GM18498 (cell line): Measurements from ENCODE around the gene OR4F6.
"Not testable (repeated sequence)": the region's sequence is repeated elsewhere in the genome, so short reads cannot be mapped to it uniquely, and the experiment has no call there.

Experiments
- ATAC-seq: cut with Tn5 transposase; IDR thresholded peaks from one replicate; pipeline ENCODE4 v1.9.1; 2021; ENCODE audit warnings: mild to moderate bottlenecking, moderate library complexity; ENCODE audit not compliant: unreplicated experiment

OR4F6 gene, protein sequence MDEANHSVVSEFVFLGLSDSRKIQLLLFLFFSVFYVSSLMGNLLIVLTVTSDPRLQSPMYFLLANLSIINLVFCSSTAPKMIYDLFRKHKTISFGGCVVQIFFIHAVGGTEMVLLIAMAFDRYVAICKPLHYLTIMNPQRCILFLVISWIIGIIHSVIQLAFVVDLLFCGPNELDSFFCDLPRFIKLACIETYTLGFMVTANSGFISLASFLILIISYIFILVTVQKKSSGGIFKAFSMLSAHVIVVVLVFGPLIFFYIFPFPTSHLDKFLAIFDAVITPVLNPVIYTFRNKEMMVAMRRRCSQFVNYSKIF

GRCh38 chr15:101803209-101803608 is at the start of gene OR4F6:
Gene OR4F6 (plus strand): TSS chr15:101803509. CDS start chr15:101805720, 2,211 bp downstream.
- ATAC-seq: no peak

- ATAC-seq: not testable (repeated sequence)
Measured at GRCh38 chr15:101764669-101765339, 38.5 kb upstream of the OR4F6 start.

DNA sequence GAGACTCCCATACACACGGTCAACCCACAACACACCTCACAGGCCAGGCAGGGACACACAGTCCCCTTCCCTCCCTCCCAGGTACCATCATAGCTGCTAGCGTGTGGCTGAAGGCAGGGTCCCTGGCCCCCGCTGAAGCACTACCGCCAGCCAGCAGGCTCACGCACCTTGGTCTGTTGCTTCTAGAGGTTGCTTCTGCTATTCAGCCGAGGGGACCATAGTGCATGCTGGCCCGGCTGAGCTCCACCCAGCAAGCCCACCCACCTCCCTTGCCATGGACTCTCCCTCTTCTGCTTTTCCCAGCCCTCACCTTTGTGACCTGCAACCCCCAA is 38.0 kb upstream of the OR4F6 start:
- ATAC-seq: not testable (repeated sequence)

DNA sequence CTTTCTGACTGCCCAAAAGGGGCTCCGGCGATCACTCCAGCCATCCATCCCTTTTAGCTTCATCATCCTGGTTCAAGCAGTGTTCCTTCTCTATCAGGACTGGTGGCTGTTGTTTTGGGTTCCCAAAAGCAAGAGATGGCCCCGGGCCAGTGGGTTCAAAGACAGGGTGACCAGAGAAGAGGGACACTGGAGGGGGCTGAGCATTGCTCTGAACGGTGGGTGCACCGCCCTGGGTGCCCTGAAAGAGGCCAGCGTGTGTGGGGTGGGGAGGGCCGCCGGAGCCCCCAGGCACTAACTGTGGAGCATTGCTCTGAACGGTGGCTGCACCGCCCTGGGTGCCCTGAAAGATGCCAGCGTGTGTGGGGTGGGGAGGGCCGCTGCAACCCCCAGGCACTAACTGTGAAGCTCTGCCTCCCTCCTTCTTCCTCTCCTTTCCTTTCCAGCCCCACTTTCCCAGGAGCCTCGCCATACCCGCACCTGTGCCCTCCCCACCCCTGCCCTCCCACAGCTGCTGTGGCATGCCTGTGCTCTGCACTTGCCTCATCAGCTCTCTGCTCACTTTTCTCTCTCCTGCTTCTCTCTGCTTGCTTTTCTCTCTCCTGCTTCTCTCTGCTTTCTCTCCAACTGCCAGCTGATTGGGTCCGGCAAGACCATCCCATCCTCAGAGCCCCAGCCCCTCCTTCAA is 37.4 kb upstream of the OR4F6 start:
- no peak for ATAC-seq

DNA sequence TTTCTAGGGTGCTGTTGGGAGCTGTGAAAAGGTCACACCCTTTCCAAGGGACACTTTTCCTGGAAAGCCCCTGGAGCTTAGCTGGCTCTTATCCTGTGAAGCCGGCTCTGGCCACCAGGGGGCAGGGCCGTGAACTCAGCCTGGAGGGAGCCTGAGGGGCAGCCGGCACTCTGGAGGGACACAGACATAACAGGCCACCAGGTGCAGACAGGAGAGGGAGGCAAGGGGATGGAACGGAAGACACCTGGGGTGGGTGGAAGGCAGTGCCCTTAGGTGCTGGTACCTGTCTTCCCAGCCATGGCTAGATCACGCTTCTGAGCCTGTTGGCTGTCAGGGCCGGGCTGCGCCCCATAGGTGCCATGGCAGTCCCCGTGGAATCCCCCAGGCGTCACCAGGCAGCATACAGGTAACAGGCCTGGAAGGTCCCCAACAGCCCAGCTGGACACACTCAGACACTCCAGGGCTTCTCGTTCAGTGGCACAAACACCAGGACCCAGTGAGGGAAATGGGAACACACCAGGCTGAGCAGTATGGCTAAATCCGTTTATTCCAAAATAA is 36.1 kb upstream of the OR4F6 start:
- not testable (repeated sequence) for ATAC-seq

GRCh38 chr15:101772921-101773320 is 30.4 kb upstream of the OR4F6 start:
- ATAC-seq: no peak

DNA sequence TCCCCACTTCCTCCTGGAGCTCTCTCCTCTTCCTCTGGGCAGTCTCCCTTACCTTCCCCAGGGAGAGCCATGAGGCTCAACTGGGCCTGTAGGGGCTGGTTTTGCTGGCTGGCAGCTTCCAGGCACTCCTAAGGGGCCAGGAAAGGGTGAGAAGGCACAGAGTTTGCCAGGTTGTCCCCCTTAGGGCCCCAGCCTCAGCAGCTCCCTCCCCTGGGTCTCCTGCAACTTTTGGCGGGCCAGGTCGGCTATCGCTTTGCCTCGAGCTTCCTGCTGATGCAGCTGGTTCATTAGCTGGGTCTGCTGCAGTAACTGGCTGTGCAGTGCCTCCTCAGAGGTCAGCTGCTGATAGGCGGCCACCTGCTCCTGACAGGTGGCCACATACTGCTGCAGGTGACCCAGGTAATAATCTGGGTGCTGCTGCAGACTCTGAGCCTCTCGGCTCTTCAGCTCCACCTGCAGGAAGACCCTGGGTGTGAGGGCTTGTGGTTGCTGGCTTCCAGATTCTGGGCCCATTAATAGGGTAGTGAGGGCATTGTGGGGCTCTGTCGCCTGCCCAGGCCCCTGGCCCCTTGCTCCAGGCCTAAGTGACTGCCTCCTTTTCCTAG is 29.7 kb upstream of the OR4F6 start:
- no peak for ATAC-seq

- ATAC-seq: no peak
Measured at GRCh38 chr15:101775136-101775535, 28.2 kb upstream of the OR4F6 start.

DNA sequence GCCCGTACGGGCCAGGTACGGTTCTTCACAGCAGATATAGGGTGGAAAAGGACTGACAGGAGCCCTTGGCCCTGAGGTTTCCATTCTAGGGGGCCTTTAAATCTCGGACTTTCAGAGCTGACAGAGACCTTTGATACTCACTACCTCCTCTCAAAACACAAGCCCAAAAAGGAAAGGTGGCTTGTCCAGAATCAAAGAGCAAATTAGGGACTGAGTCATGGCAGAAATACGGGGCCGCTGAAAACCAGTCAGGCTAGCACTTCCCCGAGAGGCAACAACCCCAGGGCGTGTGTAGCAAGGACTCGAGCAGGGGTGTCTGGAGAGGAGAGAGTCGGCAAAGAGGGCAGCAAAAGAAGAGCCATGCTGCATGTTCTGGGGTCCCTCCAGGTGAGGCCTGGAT is 24.7 kb upstream of the OR4F6 start:
- not testable (repeated sequence) for ATAC-seq

- not testable (repeated sequence) for ATAC-seq
Measured at GRCh38 chr15:101780225-101780624, 23.1 kb upstream of the OR4F6 start.

DNA sequence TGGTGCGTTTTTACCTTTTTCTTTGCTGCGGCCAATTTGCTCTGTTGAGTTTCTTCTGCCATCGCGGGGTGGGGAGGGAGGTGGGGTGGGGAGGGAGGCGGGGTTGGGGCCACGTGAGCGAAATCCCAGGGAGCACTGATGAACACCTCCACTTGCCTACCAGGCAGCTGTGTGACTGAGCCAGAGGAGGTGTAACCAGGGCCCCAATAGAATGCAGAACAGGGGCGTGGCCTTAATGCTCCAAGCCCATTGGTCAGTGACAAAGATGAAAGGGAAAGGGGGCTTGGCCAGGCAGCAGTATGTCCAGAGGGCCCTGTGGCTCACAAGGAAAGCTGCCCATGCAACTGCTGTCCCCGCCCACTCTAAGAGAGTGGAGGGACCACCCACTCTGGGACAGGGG is 21.4 kb upstream of the OR4F6 start:
- ATAC-seq: no peak

- ATAC-seq: no peak
Measured at GRCh38 chr15:101784644-101785043, 18.7 kb upstream of the OR4F6 start.

- not testable (repeated sequence) for ATAC-seq
Measured at GRCh38 chr15:101786422-101786821, 16.9 kb upstream of the OR4F6 start.

- not testable (repeated sequence) for ATAC-seq
Measured at GRCh38 chr15:101788001-101788400, 15.3 kb upstream of the OR4F6 start.

GRCh38 chr15:101788503-101789269 is 14.6 kb upstream of the OR4F6 start:
- ATAC-seq: not testable (repeated sequence)

DNA sequence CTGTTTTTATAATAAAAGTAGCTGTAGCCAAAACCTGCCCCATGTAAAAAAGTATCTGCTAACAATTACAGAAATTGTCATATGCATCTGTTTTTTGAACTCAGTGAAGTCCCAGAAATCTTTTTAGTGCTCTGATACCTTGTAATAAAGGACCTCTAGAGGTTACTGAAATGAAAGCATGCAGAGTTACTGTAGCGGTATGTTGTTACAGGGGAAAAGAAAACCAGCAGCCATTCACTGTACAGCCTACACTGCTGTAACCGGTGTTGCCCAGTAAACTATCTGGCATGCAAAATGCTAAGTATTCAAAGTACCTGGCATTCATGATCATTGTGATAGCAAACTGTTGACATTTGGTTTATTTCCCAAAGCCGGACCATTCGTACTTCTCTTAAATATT is 12.6 kb upstream of the OR4F6 start:
- not testable (repeated sequence) for ATAC-seq

GRCh38 chr15:101793981-101794380 is 9.3 kb upstream of the OR4F6 start:
- not testable (repeated sequence) for ATAC-seq

GRCh38 chr15:101795455-101795854 is 7.9 kb upstream of the OR4F6 start:
- no peak for ATAC-seq

DNA sequence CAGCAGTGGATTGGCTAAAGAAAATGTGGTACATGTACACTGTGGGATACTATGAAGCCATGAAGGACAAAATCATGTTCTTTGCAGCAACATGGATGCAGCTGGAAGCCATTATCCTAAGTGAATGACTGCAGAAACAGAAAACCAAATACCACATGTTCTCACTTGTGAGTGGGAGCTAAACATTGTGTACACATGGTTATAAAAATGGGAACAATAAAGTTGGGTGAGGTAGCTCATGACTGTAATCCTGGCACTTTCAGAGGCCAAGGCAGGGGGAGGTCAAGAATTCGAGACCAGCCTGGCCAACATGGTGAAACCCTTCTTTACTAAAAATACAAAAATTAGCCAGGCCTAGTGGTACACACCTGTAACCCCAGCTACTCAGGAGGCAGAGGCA is 3.6 kb upstream of the OR4F6 start:
- no peak for ATAC-seq

DNA sequence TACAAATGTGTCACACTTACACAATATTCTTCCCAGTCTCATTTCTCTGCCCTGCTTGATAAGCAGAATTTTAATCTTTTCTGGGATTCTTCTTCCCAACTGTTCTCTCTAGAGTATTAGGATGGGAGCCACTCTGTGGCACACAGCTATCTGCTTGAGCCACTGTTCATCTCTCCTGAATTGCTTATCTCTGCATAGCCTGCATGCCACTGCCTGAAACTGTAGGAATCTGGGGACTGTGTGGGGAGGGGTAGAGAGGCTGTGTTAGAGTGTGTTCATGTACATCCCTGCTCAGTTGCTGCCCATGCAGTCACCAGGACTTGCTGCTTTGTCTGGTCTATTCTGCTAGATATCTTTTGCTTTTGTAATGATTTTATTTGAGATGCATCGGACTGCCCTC is 2.3 kb upstream of the OR4F6 start:
- no peak for ATAC-seq
